ENCODE measurements around the gene STT3B.

DNA sequence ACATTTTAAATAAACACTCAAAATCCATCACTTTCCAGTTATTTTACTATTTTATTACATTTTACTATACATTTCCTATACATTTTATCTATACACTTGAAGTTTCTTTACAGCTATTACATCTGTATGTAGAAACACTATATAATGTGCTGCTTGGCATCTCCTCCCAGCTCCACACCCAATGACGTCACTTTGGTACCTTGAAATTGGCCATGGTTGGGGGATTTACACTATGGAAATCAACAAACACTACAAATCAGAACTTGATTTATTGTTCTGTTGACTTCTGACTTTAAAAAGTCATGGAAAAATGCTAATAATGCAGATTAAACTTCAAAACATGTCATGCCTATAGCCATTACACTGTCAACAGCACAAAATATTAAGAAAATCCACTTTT, 48.9 kb upstream of the STT3B start:
- TF ChIP-seq MYNN (tag by site-specific recombination; IDR thresholded peaks at IDR 0.05; ENCODE audit: borderline replicate concordance) (no peak), ZNF274 (IDR thresholded peaks at IDR 0.05; ENCODE audit: low read length) (no peak), ZNF274 (tag by site-specific recombination; IDR thresholded peaks at IDR 0.05; ENCODE audit: borderline replicate concordance) (no peak), ZNF629 (tag by site-specific recombination; IDR thresholded peaks at IDR 0.05) (no peak), YY1 (tag by site-specific recombination; IDR thresholded peaks at IDR 0.05) (no peak), ZNF423 (tag by site-specific recombination; IDR thresholded peaks at IDR 0.05) (no peak), ZNF660 (tag by site-specific recombination; IDR thresholded peaks at IDR 0.05) (no peak), ZNF585B (tag by site-specific recombination; IDR thresholded peaks at IDR 0.05) (no peak)
- TF ChIP-seq, protein P1, sequence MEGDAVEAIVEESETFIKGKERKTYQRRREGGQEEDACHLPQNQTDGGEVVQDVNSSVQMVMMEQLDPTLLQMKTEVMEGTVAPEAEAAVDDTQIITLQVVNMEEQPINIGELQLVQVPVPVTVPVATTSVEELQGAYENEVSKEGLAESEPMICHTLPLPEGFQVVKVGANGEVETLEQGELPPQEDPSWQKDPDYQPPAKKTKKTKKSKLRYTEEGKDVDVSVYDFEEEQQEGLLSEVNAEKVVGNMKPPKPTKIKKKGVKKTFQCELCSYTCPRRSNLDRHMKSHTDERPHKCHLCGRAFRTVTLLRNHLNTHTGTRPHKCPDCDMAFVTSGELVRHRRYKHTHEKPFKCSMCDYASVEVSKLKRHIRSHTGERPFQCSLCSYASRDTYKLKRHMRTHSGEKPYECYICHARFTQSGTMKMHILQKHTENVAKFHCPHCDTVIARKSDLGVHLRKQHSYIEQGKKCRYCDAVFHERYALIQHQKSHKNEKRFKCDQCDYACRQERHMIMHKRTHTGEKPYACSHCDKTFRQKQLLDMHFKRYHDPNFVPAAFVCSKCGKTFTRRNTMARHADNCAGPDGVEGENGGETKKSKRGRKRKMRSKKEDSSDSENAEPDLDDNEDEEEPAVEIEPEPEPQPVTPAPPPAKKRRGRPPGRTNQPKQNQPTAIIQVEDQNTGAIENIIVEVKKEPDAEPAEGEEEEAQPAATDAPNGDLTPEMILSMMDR (tag by site-specific recombination; IDR thresholded peaks at IDR 0.05) = no peak
- TF ChIP-seq, protein P2, sequence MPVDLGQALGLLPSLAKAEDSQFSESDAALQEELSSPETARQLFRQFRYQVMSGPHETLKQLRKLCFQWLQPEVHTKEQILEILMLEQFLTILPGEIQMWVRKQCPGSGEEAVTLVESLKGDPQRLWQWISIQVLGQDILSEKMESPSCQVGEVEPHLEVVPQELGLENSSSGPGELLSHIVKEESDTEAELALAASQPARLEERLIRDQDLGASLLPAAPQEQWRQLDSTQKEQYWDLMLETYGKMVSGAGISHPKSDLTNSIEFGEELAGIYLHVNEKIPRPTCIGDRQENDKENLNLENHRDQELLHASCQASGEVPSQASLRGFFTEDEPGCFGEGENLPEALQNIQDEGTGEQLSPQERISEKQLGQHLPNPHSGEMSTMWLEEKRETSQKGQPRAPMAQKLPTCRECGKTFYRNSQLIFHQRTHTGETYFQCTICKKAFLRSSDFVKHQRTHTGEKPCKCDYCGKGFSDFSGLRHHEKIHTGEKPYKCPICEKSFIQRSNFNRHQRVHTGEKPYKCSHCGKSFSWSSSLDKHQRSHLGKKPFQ (tag by site-specific recombination; IDR thresholded peaks at IDR 0.05) = no peak

Data from HEK293 (cell line).